NAMALWA (cell line): Measurements from ENCODE around the gene NPIPA1.
"Not testable (repeated sequence)": the region's sequence is repeated elsewhere in the genome, so short reads cannot be mapped to it uniquely, and the experiment has no call there.

Experiments
- DNase-seq: peaks from one replicate; pipeline ENCODE4 v3.0.0-alpha.2; 2015; ENCODE audit warnings: low spot score

The NPIPA1 gene

DNA sequence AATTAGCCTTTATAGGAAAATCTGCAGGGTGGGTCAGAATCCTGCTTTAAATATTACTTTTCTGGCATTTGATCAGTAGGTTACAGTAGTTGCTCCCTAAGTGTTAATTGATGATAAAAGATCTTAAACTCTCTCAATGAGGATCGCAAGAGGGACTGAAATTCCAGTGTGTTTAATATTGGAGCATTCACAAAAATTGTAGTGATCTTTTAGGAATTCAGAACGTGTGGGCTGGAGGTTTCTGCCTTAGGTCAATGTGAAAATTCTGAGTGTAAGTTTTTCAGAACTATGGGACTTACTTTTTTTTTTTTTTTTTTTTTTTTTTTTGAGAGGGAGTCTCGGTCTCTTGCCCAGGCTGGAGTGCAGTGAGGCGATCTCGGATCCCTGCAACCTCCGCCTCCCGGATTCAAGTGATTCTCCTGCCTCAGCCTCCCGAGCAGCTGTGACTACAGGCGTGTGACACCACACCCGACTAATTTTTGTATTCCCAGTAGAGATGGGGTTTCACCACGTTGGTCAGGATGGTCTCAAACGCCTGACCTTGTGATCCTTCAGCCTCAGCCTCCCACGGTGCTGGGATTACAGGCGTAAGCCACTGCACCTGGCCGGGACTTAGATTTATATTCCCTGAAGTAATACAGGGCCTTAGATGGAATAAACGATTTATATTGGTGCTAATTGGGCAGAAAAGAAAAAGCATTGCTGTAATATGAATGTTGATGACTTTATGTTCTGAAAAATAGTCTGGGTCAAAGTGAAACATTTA is 39.9 kb downstream of the NPIPA1 start:
- DNase-seq = not testable (repeated sequence)

DNA sequence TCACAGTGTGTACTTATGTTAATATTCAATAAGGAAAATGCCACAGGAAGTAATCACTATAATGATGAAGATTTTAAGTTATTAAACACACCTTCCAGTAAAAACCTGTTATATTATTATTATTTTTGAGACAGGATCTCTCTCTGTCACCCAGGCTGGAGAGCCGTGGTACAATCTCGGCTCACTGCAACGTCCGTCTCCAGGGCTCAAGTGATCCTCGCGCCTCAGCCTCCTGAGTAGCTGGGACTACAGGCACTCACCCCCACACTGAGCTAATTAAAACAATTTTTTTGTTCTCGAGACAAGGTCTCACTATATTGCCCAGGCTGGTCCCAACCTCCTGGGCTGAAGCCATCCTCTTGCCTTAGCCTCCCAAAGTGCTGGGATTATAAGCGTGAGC is 41.0 kb downstream of the NPIPA1 start:
- DNase-seq = not testable (repeated sequence)

DNA sequence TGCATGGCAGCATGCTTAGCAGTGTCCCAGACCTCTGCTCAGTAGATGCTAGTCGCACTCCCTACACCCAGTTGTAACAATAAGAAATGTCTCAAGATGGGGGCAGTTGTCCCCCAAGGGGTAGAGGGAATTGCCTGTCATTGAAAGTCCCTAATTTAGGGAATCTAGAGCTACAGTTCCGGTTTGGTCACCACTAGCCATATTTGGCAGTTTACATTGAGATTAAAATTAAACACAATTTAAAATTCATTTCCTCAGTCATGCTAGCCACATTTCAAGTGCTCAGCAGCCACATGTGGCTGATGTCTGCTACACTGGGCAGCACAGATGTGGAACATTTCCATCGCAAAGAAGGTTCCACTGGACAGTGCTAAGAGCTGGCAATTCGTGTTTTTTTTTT is 41.7 kb downstream of the NPIPA1 start:
- DNase-seq = not testable (repeated sequence)

DNA sequence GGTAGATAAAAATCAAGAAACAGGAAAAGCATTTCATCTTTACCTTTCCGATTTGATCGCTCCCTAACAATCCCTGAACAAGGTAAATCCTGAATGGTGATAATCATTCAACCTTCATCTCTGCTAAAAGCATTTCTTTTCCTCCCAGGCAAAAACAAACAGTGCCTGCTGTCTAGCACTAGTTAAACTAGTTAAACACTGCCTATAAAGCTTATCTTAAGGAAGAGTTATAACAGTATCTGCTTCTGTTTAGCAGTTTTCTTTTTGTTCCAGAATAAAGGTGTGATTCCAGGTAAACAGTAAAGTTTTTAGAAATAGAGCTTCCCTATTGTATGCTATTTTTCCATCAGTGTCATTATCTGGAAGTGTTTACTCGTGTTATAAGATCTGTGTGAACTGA is 44.0 kb downstream of the NPIPA1 start:
- DNase-seq = not testable (repeated sequence)

DNA sequence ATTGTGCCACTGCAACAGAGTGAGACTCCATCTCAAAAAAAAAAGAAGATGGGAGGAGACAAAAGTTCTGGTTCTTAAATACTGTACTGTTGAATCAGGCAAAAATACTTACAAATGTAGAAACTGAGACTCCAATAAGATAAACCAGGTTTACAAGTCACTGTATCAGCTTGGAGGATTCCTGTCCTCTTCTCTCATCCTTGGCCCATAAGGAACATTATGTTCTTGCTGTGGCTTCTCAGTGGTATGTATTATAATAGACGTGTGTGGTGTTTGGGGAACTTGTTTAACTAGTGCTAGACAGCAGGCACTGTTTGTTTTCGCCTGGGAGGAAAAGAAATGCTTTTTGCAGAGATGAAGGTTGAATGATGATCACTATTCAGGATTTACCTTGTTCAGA is 45.3 kb downstream of the NPIPA1 start:
- DNase-seq = not testable (repeated sequence)

DNA sequence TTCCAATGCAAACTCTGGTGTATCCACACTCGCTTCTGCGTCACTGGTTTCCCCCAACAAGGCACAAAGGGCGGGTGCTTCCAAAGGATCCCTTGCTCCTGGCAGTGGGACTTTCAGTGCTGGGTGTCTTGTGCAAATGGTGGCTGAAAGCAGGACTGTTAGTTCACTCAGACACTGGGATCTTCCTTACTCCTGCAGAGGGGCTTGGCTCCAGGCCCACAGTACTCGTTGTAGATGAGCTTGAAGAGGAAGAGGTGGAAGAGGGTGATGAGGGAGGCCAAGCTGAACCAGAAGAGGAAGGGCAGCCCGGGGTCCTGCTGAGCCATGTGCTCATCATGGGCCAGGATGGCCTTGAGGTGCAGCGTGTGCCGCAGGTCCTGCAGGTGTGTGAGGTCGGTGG is 50.8 kb downstream of the NPIPA1 start:
- DNase-seq = not testable (repeated sequence)

DNA sequence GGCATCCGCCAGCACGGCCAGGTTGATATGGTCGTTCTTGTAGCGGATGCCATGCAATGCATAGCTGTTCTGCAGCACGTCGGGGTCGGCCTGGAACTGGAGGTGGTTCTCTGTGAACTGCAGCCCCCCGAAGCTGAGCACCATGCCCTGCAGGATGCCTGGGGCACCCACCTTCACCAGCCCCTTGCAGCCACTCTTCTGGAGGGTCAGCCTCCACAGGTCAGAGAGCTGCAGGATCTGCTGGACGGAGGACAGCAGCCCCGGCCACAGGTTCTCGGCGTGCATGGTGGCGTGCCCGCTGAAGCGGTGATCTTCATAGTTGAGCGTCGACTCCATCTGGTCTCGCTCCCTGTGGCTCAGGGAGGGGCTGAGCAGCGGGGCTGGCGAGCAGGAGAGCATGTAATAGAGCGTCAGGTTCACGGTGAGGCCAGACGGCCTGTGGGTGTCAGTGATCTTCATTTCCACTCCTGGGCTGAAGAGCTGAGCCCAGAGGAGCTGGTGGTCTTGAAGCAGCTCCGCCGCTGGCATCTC is 51.5 kb downstream of the NPIPA1 start:
- DNase-seq = peak; percentile 72

DNA sequence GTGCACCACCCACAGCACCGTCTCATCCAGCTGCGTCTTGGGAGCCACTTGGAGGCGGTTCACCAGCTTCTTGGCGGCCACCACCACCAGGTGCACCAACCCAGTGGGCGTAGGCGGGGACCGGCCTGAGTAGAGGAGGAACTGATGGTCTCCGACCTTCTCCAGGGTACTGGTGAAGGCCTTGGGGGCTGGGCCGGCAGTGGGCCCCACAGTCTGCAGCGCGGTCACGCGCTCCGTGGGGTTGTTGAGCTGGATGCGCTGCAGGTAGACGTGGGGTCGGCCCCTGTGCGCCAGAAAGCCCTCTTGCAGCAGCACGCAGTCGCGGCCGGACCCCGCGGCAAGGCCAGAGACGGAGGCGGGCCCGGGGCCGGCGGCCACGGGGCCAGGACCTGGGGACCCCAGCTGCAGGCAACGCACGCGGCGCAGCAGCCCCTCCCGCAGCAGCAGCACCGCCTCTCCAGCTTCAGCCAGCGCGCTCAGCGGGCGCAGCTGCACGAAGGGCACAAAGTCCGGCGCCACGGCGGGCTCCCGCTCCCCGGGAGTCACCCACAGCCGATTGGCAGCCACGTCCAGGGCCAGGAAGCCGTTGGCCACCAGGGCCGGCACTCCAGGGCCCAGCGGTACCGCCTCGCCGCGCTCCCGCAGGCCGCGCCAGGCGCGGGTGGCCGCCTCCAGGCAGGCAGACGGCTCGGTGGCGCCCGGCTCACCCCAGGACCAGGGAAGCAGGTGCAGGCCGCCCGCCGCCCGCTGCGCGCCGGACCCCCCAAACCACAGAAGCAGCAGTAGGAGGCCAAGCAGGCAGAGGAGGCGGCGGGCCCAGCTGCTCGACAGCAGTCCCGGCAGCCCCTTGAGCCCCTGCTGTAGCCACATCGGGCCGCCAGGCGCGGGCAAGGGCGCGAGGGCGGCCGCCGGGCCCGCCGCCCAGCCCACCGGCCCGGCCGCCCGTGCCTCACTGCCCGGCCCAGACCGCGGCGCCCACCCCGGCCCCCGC is 52.3 kb downstream of the NPIPA1 start:
- peak; percentile 44 for DNase-seq

DNA sequence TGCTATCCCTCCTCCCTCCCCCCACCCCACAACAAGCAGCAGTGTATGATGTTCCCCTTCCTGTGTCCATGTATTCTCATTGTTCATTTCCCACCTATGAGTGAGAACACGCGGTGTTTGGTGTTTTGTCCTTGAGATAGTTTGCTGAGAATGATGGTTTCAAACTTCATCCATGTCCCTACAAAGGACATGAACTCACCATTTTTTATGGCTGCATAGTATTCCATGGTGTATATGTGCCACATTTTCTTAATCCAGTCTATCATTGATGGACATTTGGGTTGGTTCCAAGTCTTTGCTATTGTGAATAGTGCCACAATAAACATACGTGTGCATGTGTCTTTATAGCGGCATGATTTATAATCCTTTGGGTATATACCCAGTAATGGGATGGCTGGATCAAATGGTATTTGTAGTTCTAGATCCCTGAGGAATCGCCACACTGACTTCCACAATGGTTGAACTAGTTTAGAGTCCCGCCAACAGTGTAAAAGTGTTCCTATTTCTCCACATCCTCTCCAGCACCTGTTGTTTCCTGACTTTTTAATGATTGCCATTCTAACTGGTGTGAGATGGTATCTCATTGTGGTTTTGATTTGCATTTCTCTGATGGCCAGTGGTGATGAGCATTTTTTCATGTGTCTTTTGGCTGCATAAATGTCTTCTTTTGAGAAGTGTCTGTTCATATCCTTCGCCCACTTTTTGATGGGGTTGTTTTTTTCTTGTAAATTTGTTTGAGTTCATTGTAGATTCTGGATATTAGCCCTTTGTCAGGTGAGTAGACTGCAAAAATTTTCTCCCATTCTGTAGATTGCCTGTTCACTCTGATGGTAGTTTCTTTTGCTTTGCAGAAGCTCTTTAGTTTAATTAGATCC is 56.3 kb downstream of the NPIPA1 start:
- DNase-seq = not testable (repeated sequence)

DNA sequence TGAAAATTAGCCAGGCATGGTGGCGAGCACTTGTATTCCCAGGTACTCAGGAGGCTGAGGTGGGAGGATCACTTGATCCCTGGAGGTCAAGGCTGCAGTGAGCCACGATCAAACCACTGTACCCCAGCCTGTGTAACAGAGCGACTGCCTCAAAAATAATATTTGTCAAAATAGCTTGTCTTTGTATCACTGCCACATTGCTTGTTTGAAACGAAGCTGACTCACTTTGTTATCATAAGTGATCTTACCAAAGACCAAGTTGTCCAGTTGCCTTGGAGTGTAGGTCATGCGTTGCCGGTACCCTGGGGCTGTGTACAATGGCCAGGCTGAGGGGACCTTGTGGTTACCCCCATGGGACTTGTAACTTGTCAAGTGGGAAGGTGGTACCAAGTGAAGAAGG is 59.5 kb downstream of the NPIPA1 start:
- not testable (repeated sequence) for DNase-seq

DNA sequence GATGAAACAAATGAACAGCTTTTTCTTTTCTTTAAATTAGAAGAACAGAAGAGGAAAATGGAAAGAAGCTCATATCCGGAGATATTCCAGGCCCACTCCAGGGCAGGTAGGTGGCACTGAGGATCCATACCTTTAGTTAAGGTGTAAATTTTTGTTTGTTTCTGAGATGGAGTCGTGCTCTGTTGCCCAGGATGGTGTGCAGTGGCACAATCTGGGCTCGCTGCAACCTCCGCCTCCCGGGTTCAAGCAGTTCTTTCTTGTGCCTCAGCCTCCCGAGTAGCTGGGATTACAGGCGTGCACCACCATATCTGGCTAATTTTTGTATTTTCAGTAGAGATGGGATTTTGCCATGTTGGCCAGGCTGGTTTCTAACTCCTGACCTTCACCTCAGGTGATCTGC is 61.1 kb downstream of the NPIPA1 start:
- DNase-seq = not testable (repeated sequence)

DNA sequence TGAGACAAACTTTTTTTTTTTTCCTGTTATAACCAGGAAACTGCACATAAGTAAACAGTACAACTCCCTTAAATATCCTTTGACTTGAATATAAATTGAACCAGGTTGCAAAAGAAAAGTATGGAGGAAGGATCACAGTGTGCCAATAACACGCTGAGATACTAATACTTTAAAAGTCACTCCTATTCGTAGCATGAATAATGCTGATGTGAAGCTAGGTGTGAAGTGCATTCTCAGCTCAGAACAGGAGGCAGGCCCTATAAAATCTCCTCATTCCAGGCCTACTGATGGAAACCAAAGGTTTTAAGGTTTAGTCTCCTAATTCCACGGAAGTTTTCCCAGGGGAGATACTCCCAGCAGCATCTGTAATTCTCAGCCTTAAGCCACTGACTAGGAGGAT is 62.6 kb downstream of the NPIPA1 start:
- DNase-seq = not testable (repeated sequence)
